PFSK-1 (cell line): ENCODE measurements around the gene ATXN1.

Source experiments
- FOXP2 ChIP-seq: optimal IDR thresholded peaks from 2 replicates; pipeline ENCODE3; 2011; ENCODE audit warnings: borderline replicate concordance, control low read depth, inconsistent platforms; ENCODE audit not compliant: insufficient read depth; ENCODE audit errors: extremely low read length, extremely low read depth
- POLR2AphosphoS5 ChIP-seq: IDR thresholded peaks from 2 replicates; pipeline ENCODE4 v1.6.1; 2012; ENCODE audit warnings: low read depth, mild to moderate bottlenecking, control low read depth, low read length, moderate library complexity
- SIN3A ChIP-seq: IDR thresholded peaks from 2 replicates; pipeline ENCODE4 v1.6.1; 2012; ENCODE audit warnings: mild to moderate bottlenecking, low read length, moderate library complexity, borderline replicate concordance; ENCODE audit not compliant: insufficient read depth
- TAF1 ChIP-seq: IDR thresholded peaks from 2 replicates; pipeline ENCODE4 v1.6.1; 2012; ENCODE audit warnings: low read length, control low read depth, borderline replicate concordance; ENCODE audit not compliant: insufficient read depth
- TF ChIP-seq, protein P1 (sequence below), 2 experiments: IDR thresholded peaks; 2 replicates each; pipeline versions ENCODE4 v1.6.1 to v1.8.0; 2011 to 2012; ENCODE audit warnings: low read depth in 2 of 2, low read length in 2 of 2, control low read depth in 1 of 2, inconsistent platforms in 1 of 2, mild to moderate bottlenecking in 1 of 2, moderate library complexity in 1 of 2; ENCODE audit not compliant: insufficient read depth in 1 of 2

The ATXN1 gene

GRCh38 chr6:16698162-16698533 is 63.1 kb downstream of the ATXN1 start:
- TF ChIP-seq FOXP2 (no peak), POLR2AphosphoS5 (0 out of 2 replicates have a peak, but pooled peaks have one; percentile 21)
- TF ChIP-seq, protein P1, sequence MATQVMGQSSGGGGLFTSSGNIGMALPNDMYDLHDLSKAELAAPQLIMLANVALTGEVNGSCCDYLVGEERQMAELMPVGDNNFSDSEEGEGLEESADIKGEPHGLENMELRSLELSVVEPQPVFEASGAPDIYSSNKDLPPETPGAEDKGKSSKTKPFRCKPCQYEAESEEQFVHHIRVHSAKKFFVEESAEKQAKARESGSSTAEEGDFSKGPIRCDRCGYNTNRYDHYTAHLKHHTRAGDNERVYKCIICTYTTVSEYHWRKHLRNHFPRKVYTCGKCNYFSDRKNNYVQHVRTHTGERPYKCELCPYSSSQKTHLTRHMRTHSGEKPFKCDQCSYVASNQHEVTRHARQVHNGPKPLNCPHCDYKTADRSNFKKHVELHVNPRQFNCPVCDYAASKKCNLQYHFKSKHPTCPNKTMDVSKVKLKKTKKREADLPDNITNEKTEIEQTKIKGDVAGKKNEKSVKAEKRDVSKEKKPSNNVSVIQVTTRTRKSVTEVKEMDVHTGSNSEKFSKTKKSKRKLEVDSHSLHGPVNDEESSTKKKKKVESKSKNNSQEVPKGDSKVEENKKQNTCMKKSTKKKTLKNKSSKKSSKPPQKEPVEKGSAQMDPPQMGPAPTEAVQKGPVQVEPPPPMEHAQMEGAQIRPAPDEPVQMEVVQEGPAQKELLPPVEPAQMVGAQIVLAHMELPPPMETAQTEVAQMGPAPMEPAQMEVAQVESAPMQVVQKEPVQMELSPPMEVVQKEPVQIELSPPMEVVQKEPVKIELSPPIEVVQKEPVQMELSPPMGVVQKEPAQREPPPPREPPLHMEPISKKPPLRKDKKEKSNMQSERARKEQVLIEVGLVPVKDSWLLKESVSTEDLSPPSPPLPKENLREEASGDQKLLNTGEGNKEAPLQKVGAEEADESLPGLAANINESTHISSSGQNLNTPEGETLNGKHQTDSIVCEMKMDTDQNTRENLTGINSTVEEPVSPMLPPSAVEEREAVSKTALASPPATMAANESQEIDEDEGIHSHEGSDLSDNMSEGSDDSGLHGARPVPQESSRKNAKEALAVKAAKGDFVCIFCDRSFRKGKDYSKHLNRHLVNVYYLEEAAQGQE (IDR thresholded peaks at IDR 0.05; ENCODE audit: insufficient read depth in 1 of 2, low read depth in 2 of 2, low read length in 2 of 2): no peak

DNA sequence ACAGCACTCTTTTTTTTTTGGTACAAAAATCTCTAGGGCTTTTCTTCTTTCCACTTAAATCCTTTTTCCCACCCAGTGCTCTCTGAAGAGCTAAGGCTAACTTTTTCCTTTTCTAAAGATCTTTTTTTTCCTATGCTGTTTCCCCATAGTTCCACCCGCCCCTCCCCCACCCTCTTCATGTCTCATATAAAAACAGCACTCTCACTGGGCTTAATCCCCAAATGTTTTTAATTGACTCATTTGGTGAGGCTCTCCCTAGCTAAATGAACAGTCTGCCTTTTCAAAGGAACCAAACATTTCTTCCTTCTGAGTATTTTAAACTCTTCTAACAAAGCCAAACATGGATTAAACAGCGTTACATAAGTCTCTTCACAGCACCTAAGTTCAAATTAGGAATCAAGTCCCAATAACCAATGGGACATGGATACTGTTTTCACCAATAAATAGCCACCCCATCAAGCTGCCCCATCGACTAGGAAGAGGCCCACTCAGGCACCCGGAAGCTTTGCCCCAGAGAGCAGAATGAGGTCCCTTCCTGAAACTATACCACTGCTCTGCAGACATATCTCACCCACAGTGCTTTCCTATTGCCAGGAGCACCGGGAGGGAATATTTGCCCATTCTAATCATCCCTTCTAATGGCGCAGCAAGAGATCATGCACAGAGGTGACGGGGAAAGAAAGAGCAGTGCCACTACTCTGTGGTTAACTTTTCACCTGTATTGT is 63.7 kb downstream of the ATXN1 start:
- TF ChIP-seq, protein P1 (IDR thresholded peaks at IDR 0.05; ENCODE audit: insufficient read depth in 1 of 2, low read depth in 2 of 2, low read length in 2 of 2): no peak
- TF ChIP-seq POLR2AphosphoS5: 0 out of 2 replicates have a peak, but pooled peaks have one; percentile 17

- TF ChIP-seq POLR2AphosphoS5 (no peak), FOXP2 (no peak), SIN3A (no peak), TAF1 (no peak)
- TF ChIP-seq, protein P1 (IDR thresholded peaks at IDR 0.05; ENCODE audit: insufficient read depth in 1 of 2, low read depth in 2 of 2, low read length in 2 of 2): no peak
Observed at GRCh38 chr6:16696496-16696895, 64.8 kb downstream of the ATXN1 start.

GRCh38 chr6:16694781-16695578 is 66.3 kb downstream of the ATXN1 start:
- TF ChIP-seq FOXP2 (no peak), POLR2AphosphoS5 (no peak), SIN3A (no peak), TAF1 (no peak)
- TF ChIP-seq, protein P1 (IDR thresholded peaks at IDR 0.05; ENCODE audit: insufficient read depth in 1 of 2, low read depth in 2 of 2, low read length in 2 of 2): no peak
